IPS-NIHi7 (cell line): ENCODE data around the gene FAM53B.

Experiments used
- DNase-seq: peaks from one replicate; pipeline ENCODE4 v3.0.0; 2012; ENCODE audit warnings: mixed read lengths; ENCODE audit errors: extremely low spot score

Gene FAM53B

GRCh38 chr10:124728071-124728829 lies 15.9 kb downstream of the FAM53B start:
- DNase-seq, result no peak

- DNase-seq, result no peak
Observed at GRCh38 chr10:124727361-124727960, 16.7 kb downstream of the FAM53B start.

GRCh38 chr10:124725791-124726190 lies 18.4 kb downstream of the FAM53B start:
- DNase-seq, result no peak

- DNase-seq, result no peak
Observed at GRCh38 chr10:124725171-124725631, 19.0 kb downstream of the FAM53B start.

GRCh38 chr10:124724279-124725027 lies 19.7 kb downstream of the FAM53B start:
- DNase-seq, result no peak

GRCh38 chr10:124723826-124724225 lies 20.4 kb downstream of the FAM53B start:
- DNase-seq, result no peak

GRCh38 chr10:124722798-124723783 lies 21.1 kb downstream of the FAM53B start:
- no peak for DNase-seq

GRCh38 chr10:124721330-124722045 lies 22.7 kb downstream of the FAM53B start:
- no peak for DNase-seq

- DNase-seq, result no peak
Observed at GRCh38 chr10:124719213-124719851, 24.8 kb downstream of the FAM53B start.

GRCh38 chr10:124717911-124718741 lies 26.1 kb downstream of the FAM53B start:
- no peak for DNase-seq

GRCh38 chr10:124717041-124717757 lies 27.0 kb downstream of the FAM53B start:
- DNase-seq, result no peak

- DNase-seq, result no peak
Observed at GRCh38 chr10:124716369-124716768, 27.8 kb downstream of the FAM53B start.

- no peak for DNase-seq
Observed at GRCh38 chr10:124715439-124715838, 28.7 kb downstream of the FAM53B start.

GRCh38 chr10:124713679-124714255 lies 30.4 kb downstream of the FAM53B start:
- no peak for DNase-seq

- no peak for DNase-seq
Observed at GRCh38 chr10:124712704-124713407, 31.3 kb downstream of the FAM53B start.

GRCh38 chr10:124711145-124711544 lies 33.0 kb downstream of the FAM53B start:
- DNase-seq, result no peak

GRCh38 chr10:124710266-124710881 lies 33.8 kb downstream of the FAM53B start:
- no peak for DNase-seq
